NCI-H446 (cell line): ENCODE results near the gene GRAP.

Experiments used
- DNase-seq, 2 experiments: peaks; one replicate each; lab custom pipeline; 2025; lab: John Stamatoyannopoulos, UW

The GRAP gene

DNA sequence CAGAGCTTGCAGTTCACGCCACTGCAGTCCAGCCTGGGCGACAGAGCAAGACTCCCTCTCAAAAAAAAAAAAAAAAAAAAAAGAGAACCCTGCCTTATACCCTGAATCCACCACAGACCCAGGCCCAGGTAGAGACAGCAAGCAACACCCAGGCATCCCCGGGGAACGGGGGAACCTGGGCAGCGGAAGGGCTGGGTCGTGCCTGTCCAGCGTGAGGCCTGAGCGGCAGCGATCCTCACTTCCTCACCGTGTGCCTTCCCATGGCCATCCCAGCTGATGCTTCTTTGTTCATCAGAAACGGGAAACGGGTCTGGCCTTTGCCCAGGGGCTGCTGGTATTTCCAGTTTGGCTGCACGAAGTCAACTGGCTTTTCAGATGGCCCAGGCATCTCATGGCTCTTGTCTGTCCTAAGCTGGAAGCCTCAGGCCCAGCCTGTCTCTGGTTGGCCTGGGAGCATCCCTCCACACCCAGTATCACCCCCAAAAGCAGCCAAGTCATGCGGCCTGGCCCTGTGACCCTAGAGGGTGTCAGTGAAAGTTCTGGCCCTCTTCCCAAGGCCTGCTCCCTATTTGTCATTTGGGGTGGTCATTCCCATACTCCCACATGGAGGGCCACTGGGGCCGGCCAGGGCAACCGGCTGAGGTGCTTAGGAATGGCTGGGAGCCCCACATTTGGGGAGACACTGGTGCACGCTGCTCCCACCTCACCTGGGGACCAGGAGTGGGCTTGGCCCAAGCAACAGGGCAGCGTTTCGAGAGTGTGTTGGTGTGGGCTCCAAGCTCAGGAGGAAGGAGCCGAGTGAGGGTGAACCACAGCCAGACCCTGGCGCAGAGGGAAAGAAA, 62.3 kb downstream of the GRAP start:
- no peak for DNase-seq

DNA sequence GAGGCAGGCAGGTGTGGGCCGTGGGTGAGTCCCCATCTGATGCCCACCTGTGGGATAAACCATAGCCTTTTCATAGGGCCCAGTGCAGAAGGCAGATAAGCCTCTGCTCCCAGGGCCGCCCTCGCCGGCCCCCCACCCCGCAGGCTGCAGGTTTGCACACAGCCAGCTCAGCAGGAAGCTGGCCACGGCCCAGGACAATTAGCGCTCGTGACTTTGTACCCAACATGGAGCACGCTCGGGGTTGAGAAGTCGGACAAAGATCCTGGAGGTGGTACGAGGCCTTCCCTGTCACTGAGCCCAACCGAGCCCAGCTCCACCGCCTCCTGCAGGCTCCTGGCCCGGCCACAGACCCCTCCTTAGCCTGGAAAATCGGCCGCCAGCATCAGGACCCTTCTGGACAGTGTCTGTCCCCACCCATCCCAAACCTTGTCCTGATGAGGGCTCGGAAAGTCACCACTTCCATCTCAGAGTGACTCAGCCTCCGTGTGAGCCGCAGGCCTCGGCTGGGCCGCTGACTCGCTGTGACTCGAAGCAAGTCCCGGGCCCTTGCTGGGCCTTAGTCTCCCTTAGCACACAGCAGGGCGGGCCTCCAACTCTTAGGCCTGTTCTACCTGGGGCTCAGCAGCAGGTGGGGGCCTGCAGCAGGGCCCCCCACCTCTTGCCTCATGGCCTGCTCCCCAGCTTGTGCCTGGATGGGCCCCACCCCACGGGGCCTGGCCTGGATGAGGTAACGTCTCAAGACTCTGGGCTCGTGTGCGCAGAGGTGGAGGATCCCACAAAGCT, 64.9 kb downstream of the GRAP start:
- DNase-seq: no peak

DNA sequence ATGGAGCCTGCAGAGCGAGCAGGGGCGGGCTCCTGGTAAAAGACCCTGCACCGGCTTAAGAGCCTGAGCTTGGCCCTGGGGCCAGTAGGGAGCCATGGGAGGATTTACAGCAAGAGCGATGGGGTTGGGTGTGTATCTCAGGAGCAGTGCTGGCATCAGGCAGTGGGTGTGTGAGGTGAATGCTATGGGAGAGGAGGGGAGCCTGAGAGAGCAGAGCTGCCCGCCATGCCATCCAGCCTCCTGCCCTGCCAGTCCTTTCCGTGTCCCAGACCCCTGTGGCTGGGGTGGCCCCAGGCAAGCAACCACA, 65.5 kb downstream of the GRAP start:
- no peak for DNase-seq

DNA sequence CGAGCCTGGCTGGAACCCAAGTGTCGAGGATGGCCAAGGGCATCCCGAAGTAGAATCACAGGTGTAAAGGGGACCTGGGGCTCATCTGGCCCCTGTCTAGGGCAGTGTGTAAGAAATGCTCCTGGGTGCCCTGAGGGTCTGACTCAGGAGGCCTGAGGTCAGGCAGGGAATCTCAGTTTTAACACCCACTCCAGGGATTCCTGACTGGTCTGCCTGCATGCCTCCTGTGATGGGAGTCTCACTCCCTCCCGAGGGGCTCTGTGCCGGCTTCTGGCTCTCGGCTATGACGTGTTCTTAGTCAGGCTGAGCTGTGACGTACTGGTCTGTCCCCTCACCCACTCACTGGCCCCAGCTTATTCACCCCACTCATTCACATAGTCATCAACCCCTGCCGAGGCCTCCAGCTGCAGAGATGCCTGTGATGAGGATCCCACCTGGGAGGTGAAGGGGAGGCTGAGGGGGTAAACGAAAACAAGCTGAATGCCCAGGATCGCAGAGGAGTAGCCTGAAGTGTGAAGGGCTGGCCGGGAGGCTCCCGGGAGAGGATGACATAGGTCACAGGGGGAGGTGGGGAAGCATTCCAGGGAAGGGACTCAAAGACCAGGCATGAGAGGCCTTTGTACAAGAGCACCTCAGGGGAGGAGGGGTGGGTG, 65.9 kb downstream of the GRAP start:
- no peak for DNase-seq

DNA sequence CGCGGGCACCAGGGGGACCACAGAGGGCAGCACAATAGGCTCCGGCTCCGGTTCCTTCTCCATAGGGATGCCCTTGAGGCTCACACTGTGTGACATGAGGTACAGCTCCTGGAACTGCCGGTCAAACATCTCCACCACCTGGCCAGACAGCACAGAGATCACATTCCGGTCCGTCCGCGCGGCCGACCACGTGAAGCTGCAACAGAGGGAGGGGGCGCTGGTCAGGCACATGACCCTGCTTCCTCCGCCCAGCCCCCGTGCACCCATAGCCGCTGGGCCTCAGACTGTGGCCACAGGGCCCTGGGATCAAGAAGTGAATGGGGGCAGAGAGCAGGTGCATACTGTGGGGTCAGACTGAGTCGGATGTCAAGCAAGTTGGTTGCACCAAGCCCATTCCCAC, 68.1 kb downstream of the GRAP start:
- no peak for DNase-seq

DNA sequence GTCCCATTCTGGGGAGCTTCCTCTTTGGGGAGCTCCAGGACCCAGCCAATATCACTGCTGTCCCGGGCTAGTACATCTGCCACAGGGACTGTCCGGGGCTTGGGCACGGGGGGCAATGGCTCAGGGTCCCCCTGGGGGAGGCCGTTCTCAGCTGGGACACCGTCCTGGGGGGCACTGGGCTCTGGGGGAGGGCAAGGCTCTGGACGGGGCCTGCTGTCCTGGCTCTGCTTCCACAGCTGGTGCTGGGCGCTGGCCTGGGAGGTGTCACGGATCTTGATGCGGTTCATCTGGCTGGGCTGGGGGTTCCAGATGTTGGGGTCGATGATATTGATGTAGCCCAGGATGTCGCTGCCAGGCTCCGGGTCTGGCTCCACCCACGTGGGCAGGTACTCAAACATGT, 68.7 kb downstream of the GRAP start:
- no peak for DNase-seq

DNA sequence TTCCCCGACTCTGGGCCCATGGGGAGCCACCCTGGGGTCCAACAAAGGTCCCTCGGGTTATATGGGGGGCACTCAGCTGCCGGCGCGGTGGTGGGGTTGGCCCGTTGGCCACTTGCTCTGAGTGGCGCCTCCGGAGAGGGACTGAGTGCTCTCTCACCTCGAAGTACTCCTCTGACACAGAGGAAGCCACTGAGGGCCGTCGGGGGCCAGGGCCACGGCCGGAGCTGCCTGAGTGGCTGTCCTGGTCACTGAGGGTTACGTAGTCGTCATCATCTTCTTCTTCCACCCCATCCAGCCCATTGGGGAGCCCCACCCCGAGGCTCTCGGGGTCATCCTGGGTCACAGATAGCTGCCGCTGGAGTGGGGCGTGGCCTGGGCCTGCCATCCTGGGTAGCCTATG, 69.1 kb downstream of the GRAP start:
- DNase-seq: no peak

DNA sequence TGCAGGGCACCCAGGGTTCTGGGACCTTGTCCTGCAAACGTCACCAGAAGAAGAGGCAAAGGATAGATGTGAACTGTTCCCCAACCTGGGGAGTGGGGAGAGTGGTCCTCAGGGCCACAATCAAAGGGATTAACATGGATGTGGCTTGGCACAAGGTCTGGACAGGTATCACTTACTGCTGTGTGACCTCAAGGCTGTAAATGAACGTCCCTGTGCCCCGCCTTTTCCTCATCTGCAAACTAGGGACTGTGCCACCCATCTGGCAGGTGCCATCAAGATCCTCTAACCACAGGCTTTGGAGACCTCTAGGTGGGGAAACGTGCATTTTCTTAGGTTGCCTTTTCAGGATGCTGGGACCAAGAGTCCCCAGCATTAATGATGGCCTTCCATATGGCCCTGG, 69.7 kb downstream of the GRAP start:
- no peak for DNase-seq

DNA sequence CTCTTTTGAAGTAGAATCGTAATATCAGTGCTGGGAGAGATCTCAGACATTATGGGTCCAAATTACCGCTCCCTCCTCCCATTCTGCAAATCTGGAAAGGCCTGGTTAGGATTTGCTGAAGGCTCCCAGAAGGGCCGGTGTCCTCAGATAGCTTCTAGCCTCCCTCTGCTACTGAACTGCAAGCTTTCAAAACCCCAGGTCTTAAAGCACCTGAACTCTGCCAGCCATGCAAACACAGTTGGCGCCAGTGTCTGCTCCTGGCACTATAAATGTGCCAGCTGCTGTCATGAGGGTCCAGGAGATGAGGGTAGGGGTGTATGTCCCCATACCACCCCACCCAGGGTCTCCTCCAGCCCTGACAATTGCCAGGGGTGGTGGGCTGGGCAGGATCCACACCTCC, 70.6 kb downstream of the GRAP start:
- DNase-seq: no peak

DNA sequence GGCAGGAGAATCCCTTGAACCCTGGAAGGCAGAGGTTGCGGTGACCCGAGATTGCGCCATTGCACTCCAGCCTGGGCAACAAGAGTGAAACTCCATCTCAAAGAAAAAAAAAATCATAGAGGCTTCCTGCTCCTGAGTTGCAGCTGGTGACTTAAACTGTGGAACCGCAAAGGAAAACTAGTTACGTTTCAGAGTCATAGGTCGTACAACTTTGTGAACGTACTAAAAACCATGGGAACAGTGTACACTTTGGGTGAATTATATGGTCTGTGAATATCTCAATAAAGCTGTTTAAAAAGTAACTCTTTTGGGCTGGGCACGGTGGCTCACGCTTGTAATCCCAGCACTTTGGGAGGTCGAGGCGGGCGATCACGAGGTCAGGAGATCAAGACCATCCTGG, 71.2 kb downstream of the GRAP start:
- no peak for DNase-seq

DNA sequence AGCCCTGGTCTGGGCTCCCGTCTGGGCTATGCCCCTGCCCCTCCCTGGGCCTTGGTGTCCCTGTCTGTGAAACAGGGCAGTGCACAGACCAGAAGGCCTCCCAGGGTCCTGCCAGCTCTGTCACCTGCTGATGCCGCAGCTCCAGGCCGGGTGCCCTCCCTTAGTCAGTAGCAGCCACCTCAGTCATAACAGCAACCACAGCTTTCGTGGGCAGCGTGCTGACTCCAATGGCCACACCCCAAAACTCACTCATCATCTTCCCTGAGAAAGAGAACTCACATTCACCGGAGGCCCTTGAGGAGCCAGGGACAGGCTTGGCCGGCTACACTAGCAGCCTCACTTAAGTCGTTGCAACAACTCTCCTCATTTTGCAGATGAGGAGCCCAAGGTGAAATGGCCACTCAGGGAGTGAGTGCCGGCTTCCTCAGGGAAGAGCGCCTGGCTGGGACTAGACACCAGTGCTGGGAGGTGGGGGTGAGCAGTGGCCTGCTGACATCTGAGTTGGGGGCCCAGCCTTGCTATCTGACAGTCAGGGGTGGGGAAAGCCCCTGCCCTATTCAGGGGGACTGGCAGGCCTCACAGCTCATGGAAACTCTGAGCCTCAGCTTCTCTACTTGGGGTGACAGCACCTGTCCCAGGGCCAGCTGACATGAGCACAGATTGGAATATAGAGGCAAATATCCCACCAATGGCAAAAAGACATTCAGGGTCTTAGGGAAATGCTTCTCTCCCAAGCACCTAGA, 72.2 kb downstream of the GRAP start:
- DNase-seq: no peak

DNA sequence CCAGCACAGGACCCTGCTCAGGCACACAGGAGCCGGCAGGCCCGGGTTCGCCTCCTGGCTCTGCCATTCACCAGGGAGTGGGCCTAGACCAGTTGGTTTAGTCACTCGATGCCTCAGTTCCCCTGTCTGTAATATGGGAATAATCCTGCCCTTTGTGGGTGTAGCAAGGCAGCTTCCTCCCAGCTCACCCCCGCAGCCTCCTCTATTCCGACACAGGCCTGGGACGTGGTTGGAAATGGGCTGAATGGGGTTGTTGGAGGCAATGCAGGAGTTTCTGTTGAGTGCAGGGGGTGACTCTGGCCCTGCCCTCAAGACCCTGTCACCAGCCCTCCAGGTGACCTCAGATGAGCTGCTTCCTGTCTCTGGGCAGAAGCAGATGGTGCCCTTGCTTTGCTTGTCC, 75.0 kb downstream of the GRAP start:
- DNase-seq: no peak
